Renal cortex interstitium (tissue), 11 donors: ENCODE measurements around the gene ATRN. TPM values are rescaled to one million over a fixed set of nuclear protein-coding genes. Genes with fewer than 3 reads are reported as not detected.

Source experiments
- DNase-seq, 11 donors: peaks; one replicate each; pipeline ENCODE4 v3.0.0-alpha.2; 2013; ENCODE audit warnings: low read depth in 9 of 11, low spot score in 4 of 11; ENCODE audit errors: extremely low read depth in 1 of 11
- polyA plus RNA-seq, 3 donors: library from polyadenylated mRNA; unstranded; fragments of 120-200 nt; gene quantifications; one replicate each; pipeline ENCODE4 v1.2.1, GENCODE V29; 2013; ENCODE audit not compliant: insufficient read length in 3 of 3

ATRN gene
- polyA plus RNA-seq, 3 donors, result 49.6 to 53.7 (median 51.5) TPM

DNA sequence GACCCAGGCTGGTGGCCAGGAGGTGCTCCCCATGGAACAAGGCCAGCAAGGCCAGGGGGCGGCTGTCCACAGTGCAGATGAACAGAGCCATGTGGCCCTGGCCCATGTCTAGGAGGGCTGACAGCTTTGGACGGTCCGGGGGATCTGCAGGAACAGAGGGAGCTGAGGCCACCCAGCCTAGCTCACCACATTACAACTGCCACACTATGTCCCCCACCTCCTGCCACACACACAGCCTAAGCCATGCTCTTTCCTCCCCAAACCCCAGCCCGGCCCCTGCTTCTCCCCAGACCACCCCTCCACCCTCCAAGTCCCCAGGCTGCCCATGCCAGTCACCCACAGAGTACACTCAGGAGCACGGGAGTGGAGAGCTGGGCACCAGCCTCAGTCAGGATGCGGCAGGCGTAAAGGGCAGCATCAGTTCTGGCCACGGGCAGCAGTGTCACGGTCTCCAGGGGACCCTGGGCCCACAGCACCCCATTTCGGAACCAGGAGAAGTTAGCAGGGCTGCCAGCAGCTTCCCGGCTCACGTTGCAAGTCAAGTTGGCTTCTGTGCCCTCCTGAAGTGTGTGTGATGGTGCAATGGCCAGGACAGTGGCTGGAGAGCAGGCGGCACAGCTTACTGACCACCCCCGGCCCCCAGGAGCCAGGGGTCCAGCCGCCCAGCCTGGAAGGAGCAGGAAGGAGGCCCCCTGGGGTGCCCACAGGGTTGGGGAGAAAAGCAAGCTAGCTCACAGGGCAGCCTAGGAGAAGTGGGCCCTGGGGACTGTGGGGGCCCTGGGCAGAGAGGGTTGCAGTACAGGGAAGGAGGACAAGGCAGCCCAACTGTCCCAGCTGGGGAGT lies 226.1 kb downstream of the ATRN start:
- DNase-seq, result no peak

DNA sequence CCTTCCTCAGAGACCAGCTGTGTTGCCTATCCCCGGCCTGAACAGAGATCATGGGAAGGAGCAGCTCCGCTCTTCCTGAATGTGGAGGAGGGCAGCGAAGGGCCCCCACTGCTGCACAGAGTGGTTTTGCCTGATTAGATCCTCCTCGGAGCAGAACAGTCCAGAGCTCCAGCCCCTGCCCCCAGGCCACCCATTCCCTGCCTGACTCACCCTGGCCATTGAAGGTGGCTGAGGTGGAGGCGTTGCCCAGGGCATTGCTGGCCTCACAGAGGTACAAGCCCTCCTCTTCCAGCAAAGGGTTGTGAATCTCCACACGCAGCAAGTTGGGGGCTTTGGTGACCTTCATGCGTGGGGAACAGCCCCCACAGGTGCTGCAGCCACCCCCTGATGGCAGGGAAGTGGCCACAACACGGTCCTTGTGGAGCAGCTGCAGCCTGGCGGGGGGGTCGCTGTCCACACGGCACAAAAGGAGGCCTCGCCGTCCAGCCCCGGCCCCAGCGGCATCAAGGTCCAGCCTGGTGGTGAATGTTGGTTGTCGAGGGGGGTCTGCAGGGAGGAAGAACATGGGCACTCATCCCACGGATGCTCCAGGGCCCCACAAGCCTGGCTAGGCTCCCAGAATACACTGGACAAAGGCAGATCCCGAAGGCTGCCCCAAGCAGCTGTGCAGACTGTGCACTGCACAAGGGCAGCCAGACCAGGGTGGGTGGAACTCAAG lies 226.9 kb downstream of the ATRN start:
- DNase-seq, result no peak

DNA sequence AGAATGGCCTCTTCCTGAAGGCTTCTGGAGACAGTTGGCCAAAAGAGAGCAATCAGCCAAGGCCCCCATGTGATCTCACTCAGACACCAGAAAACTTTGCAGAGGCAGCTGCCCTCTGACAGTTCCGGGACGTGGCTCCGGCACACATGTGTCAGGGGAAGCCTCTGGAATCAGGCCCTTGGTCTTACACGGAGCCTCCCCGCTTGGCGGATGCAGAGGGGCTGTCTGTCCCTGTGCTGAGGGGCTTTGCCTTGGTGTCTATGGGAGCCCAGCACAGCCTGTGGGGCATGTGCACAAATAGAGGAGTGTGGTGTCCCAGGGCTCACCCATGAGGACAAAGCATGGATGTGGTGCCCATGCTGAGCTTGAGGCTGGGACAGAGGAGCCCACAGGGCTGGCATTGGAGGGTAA lies 227.8 kb downstream of the ATRN start:
- no peak for DNase-seq

DNA sequence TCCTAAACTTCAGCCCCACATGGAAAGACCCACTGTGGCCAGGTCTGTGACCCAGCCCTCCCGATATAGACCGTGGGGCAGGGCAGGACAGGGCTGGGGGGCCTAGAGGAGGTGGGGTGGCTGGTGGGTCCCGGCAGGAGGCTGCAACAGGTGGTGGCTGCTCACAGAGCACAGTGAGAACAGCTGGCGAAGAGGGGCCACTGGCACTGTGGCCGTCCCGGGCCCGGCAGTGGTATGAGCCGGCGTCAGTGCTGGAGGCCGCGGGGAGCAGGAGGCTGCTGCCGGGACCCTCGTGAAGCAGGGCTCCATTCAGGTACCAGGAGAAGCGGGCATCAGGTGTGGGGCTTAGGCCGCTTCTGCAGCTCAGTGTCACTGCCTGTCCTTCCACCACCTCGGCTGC lies 228.2 kb downstream of the ATRN start:
- no peak for DNase-seq

Other genes starting within 250 kb of the ATRN start
- gene SLC4A11, start 231.8 kb upstream of the ATRN start, polyA plus RNA-seq, result 1 to 10 TPM; 2.3 to 3.4 (median 3.0) TPM
- gene DNAAF9, start 63.3 kb upstream of the ATRN start, polyA plus RNA-seq, result 10 to 100 TPM; 25.4 to 37.5 (median 29.8) TPM
- gene GFRA4, start 192.4 kb downstream of the ATRN start, polyA plus RNA-seq, result under 1 TPM; 0.11 to 0.30 (median 0.14) TPM
- gene ADAM33, start 211.0 kb downstream of the ATRN start, polyA plus RNA-seq, result 10 to 100 TPM in 1 of 3 donors, 1 to 10 TPM in 2; 7.7 to 15.3 (median 9.7) TPM
- gene SIGLEC1, start 241.6 kb downstream of the ATRN start, polyA plus RNA-seq, result 1 to 10 TPM in 2 of 3 donors, under 1 TPM in 1; 0.61 to 1.8 (median 1.4) TPM